ENCODE data around the gene KCNJ18.
"Not testable (repeated sequence)": the region's sequence is repeated elsewhere in the genome, so short reads cannot be mapped to it uniquely, and the experiment has no call there.

The KCNJ18 gene

GRCh38 chr17:21741520-21741919, 49.2 kb downstream of the KCNJ18 start:
- not testable (repeated sequence) for DNase-seq (ENCODE audit: insufficient read length, low spot score); FAIRE-seq

GRCh38 chr17:21742326-21742725, 50.0 kb downstream of the KCNJ18 start:
- no peak for TF ChIP-seq CTCF (IDR thresholded peaks at IDR 0.05; ENCODE audit: insufficient read depth, missing control alignments)
- FAIRE-seq = no peak
- DNase-seq (ENCODE audit: insufficient read length, low spot score) = no peak

GRCh38 chr17:21744151-21744550, 51.8 kb downstream of the KCNJ18 start:
- FAIRE-seq; DNase-seq (ENCODE audit: insufficient read length, low spot score): not testable (repeated sequence)

- not testable (repeated sequence) for DNase-seq (ENCODE audit: insufficient read length, low spot score); FAIRE-seq
Observed at GRCh38 chr17:21744621-21745020, 52.3 kb downstream of the KCNJ18 start.

- not testable (repeated sequence) for DNase-seq (ENCODE audit: insufficient read length, low spot score); FAIRE-seq
Observed at GRCh38 chr17:21745385-21746054, 53.2 kb downstream of the KCNJ18 start.

- not testable (repeated sequence) for FAIRE-seq; DNase-seq (ENCODE audit: insufficient read length, low spot score)
Observed at GRCh38 chr17:21746415-21746814, 54.1 kb downstream of the KCNJ18 start.

- DNase-seq (ENCODE audit: insufficient read length, low spot score); FAIRE-seq: not testable (repeated sequence)
Observed at GRCh38 chr17:21747195-21747915, 55.0 kb downstream of the KCNJ18 start.

- not testable (repeated sequence) for DNase-seq (ENCODE audit: insufficient read length, low spot score); FAIRE-seq
Observed at GRCh38 chr17:21748686-21749085, 56.4 kb downstream of the KCNJ18 start.

GRCh38 chr17:21749696-21750531, 57.6 kb downstream of the KCNJ18 start:
- DNase-seq (ENCODE audit: insufficient read length, low spot score); FAIRE-seq: not testable (repeated sequence)

GRCh38 chr17:21751111-21751510, 58.8 kb downstream of the KCNJ18 start:
- FAIRE-seq; DNase-seq (ENCODE audit: insufficient read length, low spot score): not testable (repeated sequence)

All from D721Med (cell line).